ENCODE measurements around the gene ALPK1. TPM values are rescaled to one million over a fixed set of nuclear protein-coding genes. Genes with fewer than 3 reads are reported as not detected.

ALPK1 gene
- total RNA-seq, 2 donors from 2014 or later: 12.1 to 13.7 TPM

DNA sequence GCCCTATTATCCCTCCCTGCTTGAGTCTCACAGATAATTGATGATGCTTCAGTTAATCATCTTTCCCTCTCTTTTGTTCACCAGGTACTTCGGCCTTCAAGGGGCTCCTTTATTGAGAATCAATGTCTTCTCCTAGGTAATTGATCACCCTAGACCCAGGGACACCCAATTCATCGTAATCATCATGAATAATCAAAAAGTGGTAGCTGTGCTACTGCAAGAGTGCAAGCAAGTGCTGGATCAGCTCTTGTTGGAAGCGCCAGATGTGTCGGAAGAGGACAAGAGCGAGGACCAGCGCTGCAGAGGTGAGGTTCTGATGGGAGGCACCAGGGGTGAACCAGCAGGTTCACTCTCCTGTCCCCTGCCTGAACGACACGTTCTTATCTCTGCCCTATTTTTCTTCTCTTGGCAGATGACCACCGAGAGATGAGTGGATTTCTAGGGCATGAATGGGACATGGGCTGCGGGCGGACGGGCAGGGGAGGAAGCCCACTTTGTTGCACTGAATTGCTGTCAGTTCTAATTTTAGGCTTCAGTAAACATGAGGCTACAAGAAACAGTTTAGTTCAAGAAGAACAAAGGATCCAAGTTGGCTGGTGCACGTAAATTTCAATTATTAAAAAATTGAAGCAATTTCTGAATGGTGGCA, 80.5 kb downstream of the ALPK1 start:
- no peak overlapping the region for H3K27ac ChIP-seq
- WGBS: 88% methylated on average over 13 of the region's 13 CpGs
- DNase-seq (ENCODE audit: low spot score): no peak
- no peaks in the 10 kb centered on the region for H3K9me3 ChIP-seq
- no peaks in the 10 kb centered on the region for H3K4me1 ChIP-seq (replicated peaks)
- H3K4me3 ChIP-seq: no peak overlapping the region
- no peak for TF ChIP-seq POLR2A (IDR thresholded peaks at IDR 0.05)
- no peak for TF ChIP-seq POLR2AphosphoS5 (IDR thresholded peaks at IDR 0.05)
- TF ChIP-seq, protein P1, sequence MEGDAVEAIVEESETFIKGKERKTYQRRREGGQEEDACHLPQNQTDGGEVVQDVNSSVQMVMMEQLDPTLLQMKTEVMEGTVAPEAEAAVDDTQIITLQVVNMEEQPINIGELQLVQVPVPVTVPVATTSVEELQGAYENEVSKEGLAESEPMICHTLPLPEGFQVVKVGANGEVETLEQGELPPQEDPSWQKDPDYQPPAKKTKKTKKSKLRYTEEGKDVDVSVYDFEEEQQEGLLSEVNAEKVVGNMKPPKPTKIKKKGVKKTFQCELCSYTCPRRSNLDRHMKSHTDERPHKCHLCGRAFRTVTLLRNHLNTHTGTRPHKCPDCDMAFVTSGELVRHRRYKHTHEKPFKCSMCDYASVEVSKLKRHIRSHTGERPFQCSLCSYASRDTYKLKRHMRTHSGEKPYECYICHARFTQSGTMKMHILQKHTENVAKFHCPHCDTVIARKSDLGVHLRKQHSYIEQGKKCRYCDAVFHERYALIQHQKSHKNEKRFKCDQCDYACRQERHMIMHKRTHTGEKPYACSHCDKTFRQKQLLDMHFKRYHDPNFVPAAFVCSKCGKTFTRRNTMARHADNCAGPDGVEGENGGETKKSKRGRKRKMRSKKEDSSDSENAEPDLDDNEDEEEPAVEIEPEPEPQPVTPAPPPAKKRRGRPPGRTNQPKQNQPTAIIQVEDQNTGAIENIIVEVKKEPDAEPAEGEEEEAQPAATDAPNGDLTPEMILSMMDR (IDR thresholded peaks at IDR 0.05): no peak
- no peaks in the 10 kb centered on the region for H3K36me3 ChIP-seq
- H3K27me3 ChIP-seq (replicated peaks; ENCODE audit: insufficient read depth): no peaks in the 10 kb centered on the region
- intact Hi-C loops (cut with DNase I): no loop called here

DNA sequence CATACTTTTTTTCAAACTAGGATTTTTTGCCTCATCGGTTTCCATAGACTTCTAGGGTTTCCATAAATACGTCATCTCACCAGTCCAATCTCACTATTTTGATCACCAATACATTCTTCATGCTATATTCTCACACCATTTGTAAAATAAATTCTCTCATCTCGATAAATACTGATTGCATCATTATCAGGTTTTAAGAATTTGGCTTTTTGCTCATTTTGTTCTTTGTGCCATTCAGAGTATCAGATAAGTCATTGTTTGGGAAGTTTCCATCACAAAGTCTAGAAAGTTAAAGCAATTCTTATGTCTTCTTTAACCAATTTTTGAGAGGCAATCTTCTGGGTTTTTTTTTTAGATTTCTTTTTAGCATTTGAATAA, 81.1 kb downstream of the ALPK1 start:
- Histone ChIP-seq H3K27me3 (replicated peaks; ENCODE audit: insufficient read depth) (no peaks in the 10 kb centered on the region), H3K36me3 (no peaks in the 10 kb centered on the region), H3K9me3 (no peaks in the 10 kb centered on the region), H3K4me3 (no peak overlapping the region), H3K4me1 (replicated peaks) (no peaks in the 10 kb centered on the region), H3K27ac (no peak overlapping the region)
- no peak for DNase-seq (ENCODE audit: low spot score)
- TF ChIP-seq POLR2A (IDR thresholded peaks at IDR 0.05): no peak
- TF ChIP-seq POLR2AphosphoS5 (IDR thresholded peaks at IDR 0.05): no peak
- TF ChIP-seq, protein P1 (IDR thresholded peaks at IDR 0.05): no peak
- WGBS: 92% methylated on average over 3 of the region's 3 CpGs
- intact Hi-C loops (cut with DNase I): no loop called here

DNA sequence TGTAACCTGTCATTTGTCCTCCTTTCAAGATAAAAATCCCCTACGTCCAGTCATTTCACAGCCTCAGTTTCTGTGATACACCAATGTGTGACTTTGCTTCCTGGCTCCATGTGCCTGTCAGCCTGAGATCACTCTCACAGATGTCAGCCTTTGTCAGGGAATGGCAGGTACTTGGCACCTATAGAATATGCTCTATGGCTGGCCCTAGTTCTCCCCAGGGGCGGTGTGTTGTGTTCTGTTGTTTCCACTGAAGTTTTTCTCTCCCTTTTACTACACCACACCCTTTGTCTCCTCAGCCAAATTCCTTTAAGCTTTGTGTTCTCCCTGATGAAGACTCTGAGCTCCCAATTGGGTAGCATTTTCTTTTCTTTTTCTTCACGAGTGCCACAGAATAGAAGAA, 81.7 kb downstream of the ALPK1 start:
- H3K4me3 ChIP-seq: no peak overlapping the region
- H3K36me3 ChIP-seq: no peaks in the 10 kb centered on the region

DNA sequence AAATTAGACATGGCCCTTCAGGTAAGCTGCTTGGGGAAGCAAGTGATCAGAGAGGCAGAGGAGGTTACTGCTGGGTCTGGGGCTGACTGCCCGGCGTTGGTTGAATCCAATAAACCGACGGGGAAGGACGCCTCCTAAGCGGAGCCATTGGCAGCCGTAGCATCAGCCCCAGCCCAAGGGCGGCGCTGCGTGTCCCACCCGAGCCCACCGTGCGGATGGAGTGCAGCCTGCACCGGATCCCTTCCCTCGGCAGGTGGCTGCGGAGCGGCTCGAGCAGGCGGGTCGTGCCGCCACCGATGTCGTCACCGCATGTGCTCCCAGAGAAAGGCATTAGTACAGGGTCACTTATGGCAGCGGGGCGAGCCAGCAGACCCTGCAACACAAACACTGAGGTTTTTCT, 82.1 kb downstream of the ALPK1 start:
- Histone ChIP-seq H3K9me3 (no peaks in the 10 kb centered on the region), H3K36me3 (no peaks in the 10 kb centered on the region), H3K4me3 (no peak overlapping the region), H3K27me3 (replicated peaks; ENCODE audit: insufficient read depth) (no peaks in the 10 kb centered on the region), H3K27ac (no peak overlapping the region), H3K4me1 (replicated peaks) (no peaks in the 10 kb centered on the region)
- 48% methylated on average over 26 of the region's 26 CpGs for WGBS
- intact Hi-C loops (cut with DNase I): no loop called here
- no peak for DNase-seq (ENCODE audit: low spot score)
- no peak for TF ChIP-seq POLR2A (IDR thresholded peaks at IDR 0.05)

More for the DNA sequence above, 81.7 kb downstream of the ALPK1 start:
- TF ChIP-seq, protein P1 (IDR thresholded peaks at IDR 0.05): no peak
- no peak for TF ChIP-seq POLR2AphosphoS5 (IDR thresholded peaks at IDR 0.05)
- no peak for TF ChIP-seq POLR2A (IDR thresholded peaks at IDR 0.05)
- H3K9me3 ChIP-seq: no peaks in the 10 kb centered on the region
- DNase-seq (ENCODE audit: low spot score): no peak
- H3K27me3 ChIP-seq (replicated peaks; ENCODE audit: insufficient read depth): no peaks in the 10 kb centered on the region
- H3K27ac ChIP-seq: no peak overlapping the region
- H3K4me1 ChIP-seq (replicated peaks): no peaks in the 10 kb centered on the region
- 63% methylated on average over 3 of the region's 3 CpGs for WGBS
- intact Hi-C loops (cut with DNase I): no loop called here

GRCh38 chr4:112381996-112382692, 85.0 kb downstream of the ALPK1 start:
- DNase-seq (ENCODE audit: low spot score): no peak
- Histone ChIP-seq H3K9me3 (no peaks in the 10 kb centered on the region), H3K4me3 (no peak overlapping the region), H3K4me1 (replicated peaks) (no peaks in the 10 kb centered on the region), H3K36me3 (no peaks in the 10 kb centered on the region), H3K27ac (no peak overlapping the region), H3K27me3 (replicated peaks; ENCODE audit: insufficient read depth) (no peaks in the 10 kb centered on the region)
- TF ChIP-seq POLR2A (IDR thresholded peaks at IDR 0.05) (no peak), POLR2AphosphoS5 (IDR thresholded peaks at IDR 0.05) (no peak)
- TF ChIP-seq, protein P1 (IDR thresholded peaks at IDR 0.05): no peak
- 87% methylated on average over 6 of the region's 6 CpGs for WGBS
- intact Hi-C loops (cut with DNase I): no loop called here

All from prostate gland (tissue), 2 donors.